Fibroblast of villous mesenchyme (primary cell): ENCODE data around the gene ADARB2. TPM values are rescaled to one million over a fixed set of nuclear protein-coding genes. Genes with fewer than 3 reads are reported as not detected.

Source experiments
- DNase-seq: peaks from one replicate; pipeline ENCODE4 v3.0.0-alpha.2; 2010; ENCODE audit warnings: low read depth
- H3K4me3 ChIP-seq: 2 replicates; pipeline ENCODE4 v1.5.1; 2011; ENCODE audit warnings: low read depth, mild to moderate bottlenecking, low read length
- total RNA-seq: library from RNA; depleted of rRNA; stranded (reverse); fragments of >200 nt; gene quantifications from 2 replicates; pipeline ENCODE4 v1.2.3, GENCODE V29; 2012
- TF ChIP-seq, protein P1 (sequence below): IDR thresholded peaks from 2 replicates; pipeline ENCODE4 v1.5.1; 2012; ENCODE audit warnings: low read depth, mild to moderate bottlenecking, low read length; ENCODE audit not compliant: insufficient read depth

ADARB2 gene
- total RNA-seq, 1 donor, result not detected

GRCh38 chr10:1475771-1476454, 261.4 kb downstream of the ADARB2 start:
- H3K4me3 ChIP-seq, result no peak overlapping the region
- TF ChIP-seq, protein P1, sequence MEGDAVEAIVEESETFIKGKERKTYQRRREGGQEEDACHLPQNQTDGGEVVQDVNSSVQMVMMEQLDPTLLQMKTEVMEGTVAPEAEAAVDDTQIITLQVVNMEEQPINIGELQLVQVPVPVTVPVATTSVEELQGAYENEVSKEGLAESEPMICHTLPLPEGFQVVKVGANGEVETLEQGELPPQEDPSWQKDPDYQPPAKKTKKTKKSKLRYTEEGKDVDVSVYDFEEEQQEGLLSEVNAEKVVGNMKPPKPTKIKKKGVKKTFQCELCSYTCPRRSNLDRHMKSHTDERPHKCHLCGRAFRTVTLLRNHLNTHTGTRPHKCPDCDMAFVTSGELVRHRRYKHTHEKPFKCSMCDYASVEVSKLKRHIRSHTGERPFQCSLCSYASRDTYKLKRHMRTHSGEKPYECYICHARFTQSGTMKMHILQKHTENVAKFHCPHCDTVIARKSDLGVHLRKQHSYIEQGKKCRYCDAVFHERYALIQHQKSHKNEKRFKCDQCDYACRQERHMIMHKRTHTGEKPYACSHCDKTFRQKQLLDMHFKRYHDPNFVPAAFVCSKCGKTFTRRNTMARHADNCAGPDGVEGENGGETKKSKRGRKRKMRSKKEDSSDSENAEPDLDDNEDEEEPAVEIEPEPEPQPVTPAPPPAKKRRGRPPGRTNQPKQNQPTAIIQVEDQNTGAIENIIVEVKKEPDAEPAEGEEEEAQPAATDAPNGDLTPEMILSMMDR, result no peak

GRCh38 chr10:1475098-1475591, 262.2 kb downstream of the ADARB2 start:
- TF ChIP-seq, protein P1, result no peak
- no peak overlapping the region for H3K4me3 ChIP-seq
- no peak for DNase-seq

More at GRCh38 chr10:1475771-1476454, 261.4 kb downstream of the ADARB2 start:
- no peak for DNase-seq

DNA sequence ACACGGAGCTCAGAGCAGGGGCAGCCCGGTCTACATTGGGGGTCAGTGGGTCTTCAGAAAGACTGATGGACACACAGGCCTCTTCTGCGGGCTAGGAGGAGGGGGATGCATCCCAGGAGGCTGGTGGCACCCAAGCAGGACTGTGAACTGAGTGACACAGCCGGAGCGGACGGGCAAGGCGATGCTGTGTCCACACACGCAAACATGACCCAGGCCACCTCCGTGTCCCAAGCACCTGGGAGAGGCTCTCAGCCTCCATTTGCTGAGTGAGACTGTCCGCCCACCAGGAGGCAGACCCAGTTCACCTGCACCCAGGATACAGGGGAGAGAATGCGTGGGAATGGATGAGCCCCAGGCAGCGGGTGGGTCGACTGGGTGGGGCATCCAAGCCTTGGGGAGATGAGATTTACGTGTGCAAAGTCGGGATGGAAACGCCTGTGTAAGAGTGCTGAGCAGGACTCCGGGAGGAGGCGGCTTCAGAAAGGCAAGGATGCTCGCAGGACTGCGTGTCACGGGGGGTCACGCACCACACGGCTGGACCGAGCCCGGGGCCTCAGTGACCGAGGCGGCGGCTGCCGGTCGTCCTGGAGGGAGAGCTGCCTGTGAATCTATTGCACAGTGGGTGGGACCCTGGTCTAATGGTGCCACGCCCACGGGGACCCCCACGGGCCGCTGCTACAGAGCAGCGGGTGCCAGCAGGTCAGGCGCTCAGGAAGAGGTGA, 262.8 kb downstream of the ADARB2 start:
- TF ChIP-seq, protein P1, result no peak
- H3K4me3 ChIP-seq, result no peak overlapping the region

GRCh38 chr10:1473874-1474273, 263.5 kb downstream of the ADARB2 start:
- no peak overlapping the region for H3K4me3 ChIP-seq
- no peak for DNase-seq
- TF ChIP-seq, protein P1, result no peak

More for the DNA sequence above, 262.8 kb downstream of the ADARB2 start:
- DNase-seq, result no peak

GRCh38 chr10:1472178-1472958, 265.0 kb downstream of the ADARB2 start:
- no peak overlapping the region for H3K4me3 ChIP-seq
- TF ChIP-seq, protein P1, result no peak
- no peak for DNase-seq

DNA sequence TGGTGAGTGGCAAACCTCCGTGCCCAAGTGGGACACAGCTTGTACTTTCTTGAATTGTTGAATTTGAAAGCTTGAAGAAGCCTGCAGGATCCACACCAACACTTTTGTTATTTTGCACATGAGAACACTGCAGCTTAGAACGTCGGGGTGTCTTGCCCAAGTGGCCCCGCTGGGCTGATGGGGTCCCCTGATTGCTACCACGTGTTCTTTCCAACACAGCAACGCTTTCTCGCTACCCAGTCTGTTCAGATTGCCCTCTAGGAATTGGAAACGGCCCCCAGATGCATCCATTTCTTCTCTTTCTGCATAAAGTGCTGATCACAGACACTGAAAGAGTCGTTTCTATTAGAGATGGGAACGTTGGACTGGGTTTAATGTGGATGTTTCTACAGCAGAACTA, 268.5 kb downstream of the ADARB2 start:
- no peak overlapping the region for H3K4me3 ChIP-seq
- no peak for DNase-seq
- TF ChIP-seq, protein P1, result no peak
